PFSK-1 (cell line): ENCODE results near the gene APEX1.

Experiments
- FOXP2 ChIP-seq: optimal IDR thresholded peaks from 2 replicates; pipeline ENCODE3; 2011; ENCODE audit warnings: borderline replicate concordance, control low read depth, inconsistent platforms; ENCODE audit not compliant: insufficient read depth; ENCODE audit errors: extremely low read length, extremely low read depth
- POLR2AphosphoS5 ChIP-seq: IDR thresholded peaks from 2 replicates; pipeline ENCODE4 v1.6.1; 2012; ENCODE audit warnings: low read depth, mild to moderate bottlenecking, control low read depth, low read length, moderate library complexity
- SIN3A ChIP-seq: IDR thresholded peaks from 2 replicates; pipeline ENCODE4 v1.6.1; 2012; ENCODE audit warnings: mild to moderate bottlenecking, low read length, moderate library complexity, borderline replicate concordance; ENCODE audit not compliant: insufficient read depth
- TAF1 ChIP-seq: IDR thresholded peaks from 2 replicates; pipeline ENCODE4 v1.6.1; 2012; ENCODE audit warnings: low read length, control low read depth, borderline replicate concordance; ENCODE audit not compliant: insufficient read depth
- TF ChIP-seq, protein P1 (sequence below), 2 experiments: IDR thresholded peaks; 2 replicates each; pipeline versions ENCODE4 v1.6.1 to v1.8.0; 2011 to 2012; ENCODE audit warnings: low read depth in 2 of 2, low read length in 2 of 2, control low read depth in 1 of 2, inconsistent platforms in 1 of 2, mild to moderate bottlenecking in 1 of 2, moderate library complexity in 1 of 2; ENCODE audit not compliant: insufficient read depth in 1 of 2

APEX1 gene

DNA sequence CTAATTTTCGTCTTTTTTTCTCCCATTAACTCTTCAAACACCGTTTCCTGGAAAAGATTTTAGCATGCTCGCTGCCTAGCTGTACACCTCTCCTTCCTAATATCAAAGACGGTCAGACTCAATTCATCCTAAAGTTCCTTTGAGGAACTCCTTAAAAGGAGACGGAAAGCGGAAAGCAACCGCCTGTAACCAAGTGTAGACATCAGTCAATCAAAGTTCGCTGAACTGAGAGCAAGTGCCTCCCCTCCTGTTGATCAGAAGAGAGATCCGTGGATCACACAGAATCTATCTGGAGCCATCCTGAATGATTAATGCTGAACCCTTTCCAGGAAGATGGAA is 41.3 kb upstream of the APEX1 start:
- no peak for TF ChIP-seq SIN3A
- TF ChIP-seq TAF1 = no peak
- TF ChIP-seq FOXP2 = no peak
- TF ChIP-seq POLR2AphosphoS5 = no peak
- TF ChIP-seq, protein P1, sequence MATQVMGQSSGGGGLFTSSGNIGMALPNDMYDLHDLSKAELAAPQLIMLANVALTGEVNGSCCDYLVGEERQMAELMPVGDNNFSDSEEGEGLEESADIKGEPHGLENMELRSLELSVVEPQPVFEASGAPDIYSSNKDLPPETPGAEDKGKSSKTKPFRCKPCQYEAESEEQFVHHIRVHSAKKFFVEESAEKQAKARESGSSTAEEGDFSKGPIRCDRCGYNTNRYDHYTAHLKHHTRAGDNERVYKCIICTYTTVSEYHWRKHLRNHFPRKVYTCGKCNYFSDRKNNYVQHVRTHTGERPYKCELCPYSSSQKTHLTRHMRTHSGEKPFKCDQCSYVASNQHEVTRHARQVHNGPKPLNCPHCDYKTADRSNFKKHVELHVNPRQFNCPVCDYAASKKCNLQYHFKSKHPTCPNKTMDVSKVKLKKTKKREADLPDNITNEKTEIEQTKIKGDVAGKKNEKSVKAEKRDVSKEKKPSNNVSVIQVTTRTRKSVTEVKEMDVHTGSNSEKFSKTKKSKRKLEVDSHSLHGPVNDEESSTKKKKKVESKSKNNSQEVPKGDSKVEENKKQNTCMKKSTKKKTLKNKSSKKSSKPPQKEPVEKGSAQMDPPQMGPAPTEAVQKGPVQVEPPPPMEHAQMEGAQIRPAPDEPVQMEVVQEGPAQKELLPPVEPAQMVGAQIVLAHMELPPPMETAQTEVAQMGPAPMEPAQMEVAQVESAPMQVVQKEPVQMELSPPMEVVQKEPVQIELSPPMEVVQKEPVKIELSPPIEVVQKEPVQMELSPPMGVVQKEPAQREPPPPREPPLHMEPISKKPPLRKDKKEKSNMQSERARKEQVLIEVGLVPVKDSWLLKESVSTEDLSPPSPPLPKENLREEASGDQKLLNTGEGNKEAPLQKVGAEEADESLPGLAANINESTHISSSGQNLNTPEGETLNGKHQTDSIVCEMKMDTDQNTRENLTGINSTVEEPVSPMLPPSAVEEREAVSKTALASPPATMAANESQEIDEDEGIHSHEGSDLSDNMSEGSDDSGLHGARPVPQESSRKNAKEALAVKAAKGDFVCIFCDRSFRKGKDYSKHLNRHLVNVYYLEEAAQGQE (IDR thresholded peaks at IDR 0.05; ENCODE audit: insufficient read depth in 1 of 2, low read depth in 2 of 2, low read length in 2 of 2) = no peak

DNA sequence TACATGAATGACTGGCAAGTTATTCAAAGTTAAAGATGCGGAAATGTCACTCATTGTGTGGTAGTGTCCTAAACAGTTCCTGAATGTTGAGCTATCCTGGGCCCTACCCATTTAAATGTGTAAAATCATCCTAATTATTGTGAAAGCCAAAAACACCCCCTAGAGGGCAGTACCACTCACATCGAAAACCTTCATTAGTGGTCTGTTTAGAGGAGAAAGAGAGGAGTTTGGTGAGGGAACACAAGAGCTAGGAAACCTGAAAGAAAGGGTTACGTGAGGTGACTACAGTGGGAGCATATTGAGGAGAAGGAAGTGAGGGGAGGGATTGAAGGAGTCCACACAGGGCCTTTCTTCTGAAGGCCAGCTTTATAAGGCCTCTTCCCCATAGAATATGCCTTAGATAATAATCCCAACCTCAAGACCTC is 39.2 kb upstream of the APEX1 start:
- TF ChIP-seq, protein P1 (IDR thresholded peaks at IDR 0.05; ENCODE audit: insufficient read depth in 1 of 2, low read depth in 2 of 2, low read length in 2 of 2) = no peak
- TF ChIP-seq TAF1 (no peak), FOXP2 (no peak), SIN3A (no peak)

DNA sequence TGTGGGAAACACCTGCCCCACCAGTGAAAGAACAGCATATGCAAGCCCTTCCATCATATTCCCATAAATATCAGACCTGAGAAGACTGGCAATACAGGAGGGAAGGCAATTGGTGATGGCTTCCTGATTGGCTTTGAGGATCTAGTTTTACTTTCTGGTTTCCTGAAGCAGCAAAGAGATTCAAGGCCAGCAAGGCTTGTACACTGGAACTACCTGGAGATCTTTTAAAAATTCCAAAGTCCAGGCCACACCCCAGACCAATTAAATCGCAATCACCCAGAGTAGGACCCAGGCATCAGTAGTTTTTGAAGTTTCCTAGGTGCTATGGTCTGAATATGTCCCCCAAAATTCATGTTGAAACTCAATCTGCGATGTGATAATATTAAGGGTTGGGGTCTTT is 38.8 kb upstream of the APEX1 start:
- TF ChIP-seq POLR2AphosphoS5 (no peak), TAF1 (no peak), SIN3A (no peak), FOXP2 (no peak)
- TF ChIP-seq, protein P1 (IDR thresholded peaks at IDR 0.05; ENCODE audit: insufficient read depth in 1 of 2, low read depth in 2 of 2, low read length in 2 of 2) = no peak

DNA sequence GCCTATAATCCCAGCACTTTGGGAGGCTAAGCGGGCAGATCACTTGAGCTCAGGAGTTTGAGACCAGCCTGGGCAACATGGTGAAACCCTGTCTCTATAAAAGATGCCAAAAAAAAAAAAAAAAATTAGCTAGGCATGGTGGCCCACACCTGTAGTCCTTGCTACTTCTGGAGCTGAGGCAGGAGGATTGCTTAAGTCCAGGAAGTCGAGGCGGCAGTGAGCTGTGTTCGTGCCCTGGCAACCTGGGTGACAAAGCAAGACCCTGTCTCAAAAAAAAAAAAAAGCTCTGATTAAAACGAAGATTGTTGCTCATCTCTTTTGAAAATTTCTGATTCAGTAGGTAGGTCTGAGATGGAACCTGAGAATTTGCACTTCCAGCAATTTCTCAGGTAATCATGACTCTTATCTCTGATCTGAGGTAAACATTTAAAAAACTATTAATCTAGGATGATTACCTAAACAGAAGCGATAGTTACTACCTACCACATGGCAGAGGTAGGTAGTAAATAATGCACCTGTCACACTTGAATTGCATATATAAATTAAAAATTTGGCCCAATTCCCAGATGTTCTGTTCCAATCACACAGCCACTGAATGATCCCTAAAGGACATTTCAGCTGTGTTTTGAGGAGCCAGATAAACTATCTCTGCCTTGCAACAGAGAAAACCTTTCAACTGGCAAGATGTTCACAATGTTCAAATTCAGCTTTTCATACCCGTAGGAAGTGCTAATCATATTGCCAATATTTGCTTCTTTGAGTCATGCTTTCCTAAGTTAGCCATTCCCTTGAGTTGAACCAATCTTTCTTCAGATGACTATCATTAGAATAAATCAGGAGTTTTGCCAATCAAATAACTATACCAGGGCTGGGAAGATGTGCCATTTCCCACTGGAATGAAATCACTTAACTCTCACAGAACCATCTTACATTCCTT is 37.5 kb upstream of the APEX1 start:
- TF ChIP-seq TAF1 = no peak

DNA sequence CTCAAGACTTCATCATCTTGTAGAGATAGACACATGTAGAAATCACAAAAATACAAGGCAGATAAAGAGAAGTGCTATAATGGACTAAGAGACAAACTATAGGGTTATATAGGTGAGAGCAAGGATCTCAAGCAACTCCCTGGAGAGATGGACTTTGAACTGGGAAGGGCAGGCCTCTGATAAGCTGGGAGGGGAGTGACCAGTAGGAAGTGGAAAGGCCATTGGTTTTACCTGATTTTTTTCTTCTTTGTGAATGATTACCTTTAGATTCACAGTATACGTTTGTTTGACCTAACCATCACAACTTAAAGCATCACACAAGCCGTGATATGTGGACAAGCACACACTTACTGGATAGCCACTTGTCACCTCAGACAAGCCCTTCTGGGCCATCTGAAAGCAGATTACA is 36.5 kb upstream of the APEX1 start:
- TF ChIP-seq, protein P1 (IDR thresholded peaks at IDR 0.05; ENCODE audit: insufficient read depth in 1 of 2, low read depth in 2 of 2, low read length in 2 of 2) = no peak
- TF ChIP-seq TAF1 = no peak
- no peak for TF ChIP-seq FOXP2
- no peak for TF ChIP-seq SIN3A
- TF ChIP-seq POLR2AphosphoS5 = no peak
